Stimulated activated naive CD4-positive, alpha-beta T cell treated with Interleukin-2 at 50 U/mL for 16 hours (primary cell): ENCODE data around the gene NRG2.

Source experiments
- DNase-seq: peaks from one replicate; lab custom pipeline; 2025; lab: John Stamatoyannopoulos, UW

NRG2 gene

GRCh38 chr5:139967353-139967752 is 75.7 kb downstream of the NRG2 start:
- DNase-seq, result no peak

DNA sequence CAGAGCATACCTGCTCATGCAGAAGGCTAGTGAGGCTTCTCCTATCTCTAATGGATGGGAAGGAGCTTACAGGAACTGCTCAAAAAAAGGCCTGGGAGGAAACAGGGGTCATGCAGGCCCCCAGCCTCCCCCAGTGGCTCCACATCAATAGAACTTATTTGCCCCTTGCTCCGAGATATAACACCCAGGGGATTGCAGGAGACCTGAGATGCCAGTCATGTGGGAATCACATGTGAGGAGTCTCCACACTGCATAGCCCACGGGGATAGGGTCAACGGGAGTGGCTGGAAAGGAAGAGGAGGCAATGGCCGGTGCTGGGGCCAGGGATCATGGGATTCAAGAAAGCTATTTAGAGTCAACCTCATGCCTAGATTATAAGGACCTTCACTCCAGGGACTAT is 76.2 kb downstream of the NRG2 start:
- no peak for DNase-seq

DNA sequence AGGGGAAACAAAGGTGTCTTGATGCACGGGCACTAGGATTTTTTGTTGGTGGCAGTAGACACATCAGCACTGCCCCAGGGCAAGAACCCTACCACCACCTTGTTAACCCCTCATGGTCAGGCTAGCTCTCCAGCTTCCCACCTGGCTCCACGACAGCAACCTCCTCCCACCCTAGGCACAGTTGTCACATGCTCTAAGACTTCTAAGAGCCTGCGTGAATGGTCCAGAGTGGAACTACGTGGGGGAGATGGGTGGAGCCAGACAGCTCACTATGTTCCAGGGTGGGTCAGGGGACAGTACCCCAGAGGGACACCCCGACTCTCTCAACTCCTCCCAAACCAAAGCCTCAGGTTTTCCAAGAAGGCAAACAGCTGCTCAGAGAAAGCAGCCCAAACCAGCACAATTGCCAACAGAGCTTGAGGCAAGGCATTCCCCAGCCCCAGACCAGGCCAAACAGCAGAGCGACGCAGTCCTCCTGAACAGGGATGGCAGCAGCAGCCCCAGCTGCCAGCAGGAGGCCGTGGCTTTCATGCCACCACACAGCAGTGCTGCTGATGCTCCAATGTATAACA is 78.0 kb downstream of the NRG2 start:
- DNase-seq, result no peak

GRCh38 chr5:139964266-139964993 is 78.7 kb downstream of the NRG2 start:
- no peak for DNase-seq

- no peak for DNase-seq
Observed at GRCh38 chr5:139962445-139962844, 80.7 kb downstream of the NRG2 start.

DNA sequence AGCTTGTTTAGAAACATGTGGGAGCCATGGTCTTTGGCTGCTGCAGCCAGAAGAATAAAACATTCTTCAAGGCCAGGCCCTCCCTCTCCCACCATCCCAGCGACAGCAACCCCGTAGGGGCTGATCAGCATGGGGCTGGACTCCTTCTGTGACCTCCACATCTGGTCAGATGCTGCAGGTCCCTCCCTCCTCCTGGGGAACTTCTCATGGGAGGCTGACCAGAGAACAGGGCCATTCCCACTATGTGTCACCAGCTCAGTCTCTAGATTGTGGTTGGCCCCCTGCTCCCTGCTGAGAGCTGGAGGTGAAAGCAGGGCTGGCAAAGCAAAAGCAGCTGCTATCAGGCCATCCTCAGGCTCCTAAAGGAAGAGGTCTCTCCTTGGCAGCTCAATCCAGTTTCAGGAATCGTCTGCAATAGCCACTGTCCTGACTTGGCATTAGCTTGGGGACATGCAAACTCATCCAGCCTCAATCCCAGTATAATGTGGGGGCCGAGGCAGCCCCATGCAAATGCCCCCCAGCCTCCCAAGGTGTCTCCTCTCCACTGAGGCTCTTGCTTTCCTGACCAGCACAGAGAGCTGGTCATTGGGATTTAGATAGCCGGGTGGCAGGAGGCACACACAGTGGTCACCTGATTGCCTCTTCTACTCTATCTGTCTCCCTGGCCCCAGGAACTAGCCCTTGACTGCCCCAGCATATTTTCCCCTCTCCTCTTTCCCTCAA is 81.5 kb downstream of the NRG2 start:
- no peak for DNase-seq

- no peak for DNase-seq
Observed at GRCh38 chr5:139960723-139961383, 82.2 kb downstream of the NRG2 start.

DNA sequence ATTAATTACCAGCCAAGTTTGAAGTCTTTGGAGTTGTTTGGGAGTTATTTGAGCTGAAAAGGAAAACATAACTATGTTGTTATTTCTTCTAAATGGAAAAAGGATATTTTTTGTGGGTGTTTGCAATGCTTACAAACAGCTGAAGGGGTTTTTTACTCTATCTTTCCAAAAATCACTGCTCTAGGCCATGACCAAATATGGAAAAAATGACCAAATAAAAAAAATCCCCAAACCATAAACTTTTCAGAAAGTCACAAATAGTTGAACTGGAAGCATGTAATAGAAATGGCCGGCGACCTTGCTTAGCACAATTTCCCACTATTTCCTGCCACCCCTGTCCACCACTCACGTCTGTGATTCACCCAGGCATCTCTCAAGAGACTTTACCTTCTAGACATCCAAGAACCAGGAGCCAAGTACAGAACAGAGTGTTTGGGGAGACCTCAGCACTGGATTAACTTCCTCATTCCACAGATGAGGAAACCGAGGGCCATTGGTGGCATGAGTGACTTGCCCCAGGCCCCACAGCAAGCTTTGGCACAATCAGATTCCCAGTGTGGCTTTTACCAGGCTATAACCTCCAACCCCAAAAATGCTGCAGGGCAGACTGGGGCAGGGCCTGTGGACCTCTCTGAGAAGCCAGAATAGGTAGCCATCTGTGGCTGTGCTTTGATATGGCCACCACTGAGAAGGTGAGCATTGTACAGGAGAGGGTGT is 84.5 kb downstream of the NRG2 start:
- no peak for DNase-seq

GRCh38 chr5:139956342-139956741 is 86.8 kb downstream of the NRG2 start:
- DNase-seq, result no peak

- no peak for DNase-seq
Observed at GRCh38 chr5:139955616-139956273, 87.4 kb downstream of the NRG2 start.

GRCh38 chr5:139955053-139955605 is 88.0 kb downstream of the NRG2 start:
- DNase-seq, result no peak

DNA sequence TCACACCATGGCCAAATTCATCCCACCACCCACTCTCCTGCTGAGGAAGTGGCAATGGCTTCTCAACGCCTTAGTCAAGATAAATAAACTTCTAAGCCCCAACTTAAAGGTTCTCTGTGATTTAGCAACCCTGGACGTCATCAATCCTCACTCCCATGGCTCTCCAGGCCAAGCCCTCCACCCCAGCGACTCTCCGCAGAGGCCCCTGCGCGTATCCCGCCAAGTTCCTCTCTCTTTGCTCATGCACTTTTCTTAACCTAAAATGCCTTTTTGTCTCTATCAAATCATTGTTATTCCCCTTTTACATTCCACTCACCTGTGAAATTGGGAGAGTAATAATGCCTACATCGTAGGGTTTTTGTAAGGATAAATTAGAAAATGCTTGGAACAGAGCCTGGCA is 88.6 kb downstream of the NRG2 start:
- DNase-seq, result no peak

DNA sequence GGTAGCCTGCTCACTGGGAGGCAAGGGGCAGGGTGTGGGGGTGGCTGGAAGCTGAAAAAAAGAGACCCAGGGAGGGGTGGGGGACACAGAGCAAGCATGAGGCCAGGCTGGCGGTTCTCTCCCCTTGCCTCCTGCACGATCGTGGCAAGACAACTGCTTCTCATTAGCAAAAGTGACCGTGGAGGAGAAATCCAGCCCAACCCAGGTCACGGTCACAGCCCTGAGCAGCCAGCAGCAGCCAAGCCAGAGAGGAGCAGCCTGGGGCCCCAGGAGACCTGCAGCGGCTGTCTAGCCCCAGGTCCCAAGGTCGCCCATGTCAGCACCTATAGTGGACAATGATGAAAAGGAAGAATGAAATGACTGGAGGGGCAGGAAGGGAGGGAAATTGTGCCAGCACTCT is 89.1 kb downstream of the NRG2 start:
- DNase-seq, result no peak

DNA sequence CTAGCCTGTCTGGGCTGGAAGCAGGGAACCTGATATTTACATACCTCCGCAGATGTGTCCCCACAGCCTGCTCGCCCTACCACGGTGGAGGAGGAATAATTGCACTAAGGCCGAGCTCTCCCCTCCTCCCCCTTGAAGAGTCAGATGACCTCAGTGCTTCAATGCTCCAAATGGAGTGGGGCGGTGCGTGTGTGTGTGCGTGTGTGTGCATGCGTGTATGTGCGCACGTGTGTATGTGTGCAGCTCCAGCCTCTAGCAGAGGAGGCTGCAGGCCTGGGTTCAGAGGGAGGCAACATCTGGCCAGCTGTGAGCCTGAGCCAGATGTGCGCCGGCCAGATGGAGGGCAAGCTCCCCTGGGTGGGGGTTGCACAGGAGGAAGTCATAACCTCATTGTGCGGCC is 90.5 kb downstream of the NRG2 start:
- DNase-seq, result no peak

DNA sequence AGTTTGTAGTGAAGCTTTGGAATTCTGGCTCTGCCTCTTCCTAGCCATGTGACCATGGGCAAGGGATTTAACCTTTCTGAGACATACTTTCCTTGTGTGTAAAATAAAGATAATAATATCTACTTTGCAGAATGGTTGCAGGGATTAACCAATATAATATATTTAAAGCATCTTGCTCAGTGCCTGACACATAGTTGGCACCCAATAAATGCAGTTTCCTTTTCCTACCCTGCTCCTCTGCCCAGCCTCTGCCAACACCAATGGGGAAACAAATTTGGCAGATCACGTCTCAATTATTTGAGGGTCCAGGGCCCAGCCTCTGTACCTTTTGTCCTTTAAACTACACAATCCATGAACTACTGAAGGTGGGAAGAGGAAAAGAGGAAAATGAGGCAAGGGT is 91.1 kb downstream of the NRG2 start:
- no peak for DNase-seq

DNA sequence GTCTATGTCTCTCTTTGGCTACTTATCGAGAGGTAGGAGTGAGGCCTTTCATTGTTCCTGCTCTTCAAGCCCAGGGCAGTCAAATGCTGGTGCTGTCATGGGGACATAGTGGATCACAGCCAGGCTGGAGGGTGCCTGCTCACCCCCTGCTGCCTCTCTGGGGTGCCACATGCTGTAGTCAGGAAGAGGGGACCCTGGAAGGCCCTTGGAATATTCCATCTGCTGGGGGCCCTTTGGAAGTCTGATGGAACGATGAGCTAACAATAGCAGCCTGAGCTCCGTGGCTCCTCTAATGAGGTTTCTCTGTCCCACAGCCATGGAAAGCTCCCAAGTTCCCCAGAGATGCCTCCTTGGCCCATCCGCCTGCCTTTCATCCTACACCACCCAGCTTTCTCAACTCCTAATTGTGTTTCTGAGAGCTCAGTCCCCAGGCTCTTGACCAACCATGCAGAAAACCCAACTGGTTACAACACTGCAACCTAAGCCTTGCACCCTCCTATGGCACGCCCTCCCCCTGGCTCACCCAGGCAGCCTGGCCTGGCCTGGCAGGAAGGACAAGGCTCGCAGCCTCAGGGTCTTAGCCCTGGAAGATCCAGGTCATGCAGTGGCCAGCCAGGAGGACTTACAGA is 91.7 kb downstream of the NRG2 start:
- DNase-seq, result no peak

DNA sequence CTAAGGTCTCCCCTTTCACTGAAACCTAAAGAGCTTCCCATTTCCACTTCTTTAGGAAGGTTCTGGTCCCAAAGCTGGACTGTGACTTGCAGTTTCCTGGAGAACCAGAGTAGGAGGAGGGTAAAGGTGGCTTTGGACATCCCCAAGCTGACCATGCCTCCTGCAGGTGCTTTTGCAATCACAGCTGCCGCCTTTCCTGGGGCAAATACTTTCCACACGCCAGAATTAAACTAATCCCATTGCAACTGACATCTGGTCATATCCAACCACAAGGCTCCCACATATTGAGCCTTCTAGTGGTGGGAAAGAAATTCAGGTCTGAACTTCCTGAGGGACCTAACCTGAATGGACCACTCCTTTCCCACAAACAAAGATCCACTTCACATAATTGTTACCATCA is 92.7 kb downstream of the NRG2 start:
- DNase-seq, result no peak

DNA sequence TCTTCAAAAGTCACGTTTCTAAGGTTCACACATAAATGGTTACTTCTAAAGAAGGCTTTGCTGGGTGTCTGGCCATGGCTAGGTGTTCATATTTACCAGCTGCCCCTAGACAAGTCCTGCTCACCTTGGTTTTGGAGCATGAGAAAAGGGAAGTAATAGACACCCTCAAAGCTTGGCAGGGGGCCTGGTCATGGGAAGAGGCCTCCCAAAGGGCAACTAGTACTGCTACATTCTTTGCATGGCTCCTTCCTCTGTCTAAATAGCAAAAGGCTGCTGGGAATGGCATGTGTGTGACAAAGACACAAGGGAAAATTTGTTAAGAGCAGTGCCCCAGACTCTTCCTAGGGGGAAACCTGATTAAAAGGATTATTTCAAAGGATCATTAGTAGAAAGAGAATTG is 93.4 kb downstream of the NRG2 start:
- no peak for DNase-seq

GRCh38 chr5:139947727-139948126 is 95.4 kb downstream of the NRG2 start:
- DNase-seq, result no peak

DNA sequence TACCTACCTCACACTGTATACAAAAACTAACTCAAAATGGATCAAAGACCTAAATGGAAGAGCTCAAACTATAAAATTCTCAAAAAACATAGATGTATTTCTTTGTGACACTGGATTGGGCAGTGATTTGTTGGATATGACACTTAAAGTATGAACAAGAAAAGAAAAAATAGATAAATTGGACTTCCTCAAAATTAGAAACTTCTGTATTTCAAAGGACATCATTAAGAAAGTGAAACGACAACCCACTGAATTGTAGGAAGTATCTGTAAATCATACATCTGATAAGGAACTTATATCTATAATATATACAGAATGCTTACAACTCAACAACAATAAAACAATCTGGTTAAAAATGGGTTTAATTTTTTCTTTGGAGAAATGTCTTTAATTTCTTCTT is 96.7 kb downstream of the NRG2 start:
- no peak for DNase-seq

DNA sequence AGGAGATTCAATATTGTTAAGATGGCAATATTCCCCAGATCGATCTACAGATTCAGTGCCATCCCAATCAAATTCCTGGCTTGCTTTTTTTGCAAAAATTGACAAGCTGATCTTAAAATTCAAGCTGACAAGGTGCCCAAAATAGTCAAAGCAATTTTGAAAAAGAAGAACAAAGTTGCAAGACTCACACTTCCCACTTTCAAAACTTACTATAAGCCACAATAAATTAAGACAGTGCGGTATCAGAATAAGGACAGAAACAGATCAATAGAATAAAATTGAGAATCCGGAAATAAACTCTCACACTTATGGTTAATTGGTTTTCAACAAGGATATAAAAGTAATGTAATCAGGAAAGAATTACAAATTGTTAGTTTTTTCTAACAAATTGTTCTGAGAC is 97.1 kb downstream of the NRG2 start:
- DNase-seq, result no peak
